Astrocyte of the spinal cord (primary cell): ENCODE measurements around the gene TST.

ENCODE experiments used
- DNase-seq: peaks from one replicate; pipeline ENCODE4 v3.0.0; 2011; ENCODE audit warnings: low read depth, low spot score
- H3K4me3 ChIP-seq: 2 replicates; pipeline ENCODE4 v1.5.1; 2011; ENCODE audit warnings: low read depth, mild to moderate bottlenecking, low read length, moderate library complexity
- in situ Hi-C: cut with HindIII; loops from 2 replicates; pipeline ENCODE4 v1.10.0; 2017; ENCODE audit warnings: low sequenced_read_pairs
- TF ChIP-seq, protein P1 (sequence below): IDR thresholded peaks from 2 replicates; pipeline ENCODE4 v1.5.1; 2012; ENCODE audit warnings: low read depth, mild to moderate bottlenecking, low read length, inconsistent platforms

TST gene

DNA sequence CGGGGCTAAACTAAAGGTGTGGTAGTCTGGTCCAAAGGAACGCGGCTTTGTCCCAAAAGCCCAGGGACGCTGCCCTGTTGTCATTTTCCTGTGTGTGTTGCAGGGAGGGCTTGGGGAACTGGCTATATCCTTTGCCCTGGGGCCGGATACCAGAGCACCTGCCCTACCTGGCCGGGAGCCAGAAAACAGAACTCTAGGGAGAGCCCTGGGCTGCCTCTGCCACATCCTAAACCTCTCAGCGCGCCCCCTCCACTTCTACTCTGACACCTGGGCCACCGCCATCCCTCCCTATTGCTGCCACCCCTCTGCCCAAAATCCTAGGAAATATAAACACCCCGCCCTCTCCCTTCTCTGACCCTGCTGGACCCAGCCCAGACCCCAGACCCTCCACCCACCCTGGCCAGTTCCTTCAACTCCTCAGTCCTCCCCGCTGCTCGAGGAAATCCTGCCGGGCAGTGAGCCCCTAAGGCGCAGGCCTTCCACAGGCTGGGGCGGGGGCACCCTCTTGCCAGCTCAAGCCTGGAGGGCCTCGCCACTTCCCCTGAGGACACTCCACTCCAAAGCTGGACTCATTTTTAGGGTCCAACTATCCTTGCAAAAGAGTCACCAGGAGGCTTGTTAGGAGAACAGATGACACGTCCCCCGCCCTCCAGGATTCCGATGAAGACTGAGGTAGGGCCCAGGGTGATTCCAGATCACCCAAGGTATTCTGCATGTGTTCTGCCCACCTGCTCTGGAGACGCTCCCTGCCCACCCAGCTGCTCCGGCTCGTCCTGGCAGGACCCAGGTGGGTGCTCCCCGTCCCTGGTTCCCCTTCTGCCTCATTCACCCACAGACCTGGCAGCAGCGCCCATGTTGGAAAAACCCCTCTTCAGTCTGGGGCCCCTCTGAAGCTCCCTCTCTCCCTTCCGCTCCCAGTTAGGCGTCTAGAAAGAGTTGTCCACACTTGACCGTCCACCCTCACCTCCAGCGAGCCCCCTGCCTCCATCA, 44.5 kb upstream of the TST start:
- H3K4me3 ChIP-seq = no peak overlapping the region
- in situ Hi-C loops = no loop called here
- TF ChIP-seq, protein P1, sequence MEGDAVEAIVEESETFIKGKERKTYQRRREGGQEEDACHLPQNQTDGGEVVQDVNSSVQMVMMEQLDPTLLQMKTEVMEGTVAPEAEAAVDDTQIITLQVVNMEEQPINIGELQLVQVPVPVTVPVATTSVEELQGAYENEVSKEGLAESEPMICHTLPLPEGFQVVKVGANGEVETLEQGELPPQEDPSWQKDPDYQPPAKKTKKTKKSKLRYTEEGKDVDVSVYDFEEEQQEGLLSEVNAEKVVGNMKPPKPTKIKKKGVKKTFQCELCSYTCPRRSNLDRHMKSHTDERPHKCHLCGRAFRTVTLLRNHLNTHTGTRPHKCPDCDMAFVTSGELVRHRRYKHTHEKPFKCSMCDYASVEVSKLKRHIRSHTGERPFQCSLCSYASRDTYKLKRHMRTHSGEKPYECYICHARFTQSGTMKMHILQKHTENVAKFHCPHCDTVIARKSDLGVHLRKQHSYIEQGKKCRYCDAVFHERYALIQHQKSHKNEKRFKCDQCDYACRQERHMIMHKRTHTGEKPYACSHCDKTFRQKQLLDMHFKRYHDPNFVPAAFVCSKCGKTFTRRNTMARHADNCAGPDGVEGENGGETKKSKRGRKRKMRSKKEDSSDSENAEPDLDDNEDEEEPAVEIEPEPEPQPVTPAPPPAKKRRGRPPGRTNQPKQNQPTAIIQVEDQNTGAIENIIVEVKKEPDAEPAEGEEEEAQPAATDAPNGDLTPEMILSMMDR = no peak
- no peak for DNase-seq

DNA sequence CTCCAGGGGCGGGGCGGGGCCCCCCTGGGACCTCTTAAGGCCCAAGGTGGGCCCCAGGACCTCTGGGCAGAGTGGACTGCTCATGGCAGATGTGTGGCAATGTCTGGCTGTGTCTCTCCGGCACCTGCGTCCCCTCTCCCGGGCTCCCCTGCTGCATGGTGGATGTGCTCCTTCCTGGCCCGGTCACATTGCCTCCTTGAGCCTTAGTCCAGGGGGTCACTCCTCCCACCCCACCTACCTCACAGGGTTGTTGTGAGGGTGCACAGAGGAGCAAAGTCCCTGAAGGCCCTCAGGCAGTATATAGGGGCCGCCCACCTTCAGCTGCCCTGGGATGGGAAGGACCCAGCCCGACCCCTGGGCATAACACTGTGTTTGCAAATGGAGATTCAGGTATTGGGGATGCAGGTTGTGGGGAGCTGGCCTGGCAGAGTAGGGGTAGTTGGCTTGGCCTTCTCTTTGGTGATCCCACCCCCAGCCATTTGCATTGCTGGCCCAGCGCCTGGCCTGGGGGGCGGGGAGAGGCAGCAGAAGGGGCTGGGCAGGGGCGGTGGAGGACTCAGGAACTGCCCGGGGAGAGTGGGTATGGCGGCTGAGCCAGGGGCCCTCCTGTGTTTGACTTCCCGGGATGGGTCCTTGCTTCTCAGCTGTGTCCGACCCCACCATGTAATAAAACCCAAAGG, 43.6 kb upstream of the TST start:
- DNase-seq = no peak
- TF ChIP-seq, protein P1 = no peak
- in situ Hi-C loops = no loop called here
- H3K4me3 ChIP-seq = no peak overlapping the region

- TF ChIP-seq, protein P1 = no peak
- in situ Hi-C loops = no loop called here
- DNase-seq = no peak
- H3K4me3 ChIP-seq = no peak overlapping the region
Observed at GRCh38 chr22:37062376-37062675, 43.1 kb upstream of the TST start.

DNA sequence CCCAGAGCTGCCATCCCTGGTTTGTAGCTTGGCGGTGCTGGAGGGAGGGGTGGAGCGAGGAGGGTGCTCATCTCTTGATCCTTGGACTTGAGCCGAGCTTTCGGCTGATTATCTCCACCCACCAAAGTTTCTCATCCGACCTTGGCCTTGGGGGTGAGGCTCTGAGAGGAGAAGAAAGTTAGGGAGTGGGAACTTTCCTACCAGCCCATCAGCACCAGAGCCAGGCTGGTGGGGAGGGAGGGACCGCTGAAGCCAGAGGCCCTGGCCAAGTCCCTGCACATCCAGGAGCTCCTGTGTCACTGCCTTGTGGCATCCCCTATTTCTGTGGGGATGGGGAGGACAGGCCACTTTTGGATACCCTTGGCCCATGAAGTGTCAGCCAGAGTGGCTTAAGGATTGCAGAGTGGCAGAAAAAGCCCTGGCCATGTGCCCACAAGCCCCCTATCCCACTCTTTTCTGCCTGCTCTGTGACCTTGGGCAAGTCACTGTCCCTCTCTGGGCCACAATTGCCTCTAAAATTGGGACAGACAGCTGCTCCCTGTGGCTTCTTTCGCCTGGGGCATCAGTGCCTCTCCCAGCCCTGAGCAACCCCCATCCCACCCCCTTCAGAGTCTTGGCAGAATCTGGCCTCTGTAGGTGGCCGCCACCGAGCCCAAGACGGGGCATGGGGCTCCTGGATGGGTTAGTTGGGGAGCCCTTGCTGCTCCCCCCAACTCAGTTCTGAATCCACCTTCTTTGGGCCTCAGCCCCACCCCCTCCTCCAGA, 42.5 kb upstream of the TST start:
- in situ Hi-C loops = no loop called here
- TF ChIP-seq, protein P1 = no peak
- DNase-seq = no peak
- H3K4me3 ChIP-seq = no peak overlapping the region

- in situ Hi-C loops = no loop called here
- H3K4me3 ChIP-seq = no peak overlapping the region
- no peak for DNase-seq
- TF ChIP-seq, protein P1 = no peak
Observed at GRCh38 chr22:37060801-37061610, 41.8 kb upstream of the TST start.
